HFFc6 (cell line): Measurements from ENCODE around the gene PPP1R10. TPM values are rescaled to one million over a fixed set of nuclear protein-coding genes. Genes with fewer than 3 reads are reported as not detected.
"Not testable (repeated sequence)": the region's sequence is repeated elsewhere in the genome, so short reads cannot be mapped to it uniquely, and the experiment has no call there.

Experiments
- DNase-seq: peaks from one replicate; pipeline ENCODE4 v3.0.0-alpha.2; 2018
- H3K27ac Mint-ChIP-seq: 2 replicates; pipeline ENCODE4 v1.8.0; 2020; ENCODE audit warnings: mild to moderate bottlenecking, mixed read lengths
- H3K27me3 Mint-ChIP-seq: 2 replicates; pipeline ENCODE4 v1.8.0; 2021; ENCODE audit warnings: mild to moderate bottlenecking, moderate library complexity, mixed read lengths; ENCODE audit not compliant: insufficient read depth
- H3K36me3 Mint-ChIP-seq: 2 replicates; pipeline ENCODE4 v1.8.0; 2021; ENCODE audit warnings: low read depth, mixed read lengths
- H3K4me1 Mint-ChIP-seq: 2 replicates; pipeline ENCODE4 v1.8.0; 2020; ENCODE audit warnings: low read depth, mixed read lengths
- H3K4me3 Mint-ChIP-seq: 2 replicates; pipeline ENCODE4 v1.8.0; 2020; ENCODE audit warnings: mild to moderate bottlenecking, moderate library complexity, mixed read lengths
- H3K9me3 Mint-ChIP-seq: 2 replicates; pipeline ENCODE4 v1.8.0; 2020; ENCODE audit warnings: mild to moderate bottlenecking, mixed read lengths
- long read RNA-seq: library from polyadenylated mRNA; unstranded; transcript quantifications from one replicate; pipeline ENCODE4 v2.0.0, GENCODE V29; 2019
- total RNA-seq, 6 experiments: library from RNA; stranded (reverse); fragmentation: NEBNext Ultra II Directional; extraction: Animal tissue kit (Norgen Biotek cat#: 25700); gene quantifications; 2 replicates in 1 of 6; 3 replicates in 5 of 6; pipeline ENCODE4 v1.2.3, GENCODE V29; 2021
- TF ChIP-seq, protein P1 (sequence below): fragments of 200-600 bp; sonication (generic); IDR thresholded peaks from 2 replicates; pipeline ENCODE4 v1.5.0; 2021; ENCODE audit warnings: antibody characterized with exemption, mild to moderate bottlenecking

Gene PPP1R10
- 10 to 100 TPM; 62.4 to 75.4 (median 71.2) TPM for total RNA-seq
- long read RNA-seq, full-length matches to known transcripts, result 3 of 38 reads
- long read RNA-seq, partial matches to known transcripts, result 33 of 38 reads
- long read RNA-seq, other reads (novel, unspliced or antisense), result 2 of 38 reads

- peaks cover 17% of the 10 kb centered on the region for H3K9me3 Mint-ChIP-seq
- H3K36me3 Mint-ChIP-seq, result peaks cover 52% of the 10 kb centered on the region
- peak; percentile 100 for DNase-seq
- peaks cover 32% of the 10 kb centered on the region for H3K27me3 Mint-ChIP-seq
- TF ChIP-seq, protein P1, sequence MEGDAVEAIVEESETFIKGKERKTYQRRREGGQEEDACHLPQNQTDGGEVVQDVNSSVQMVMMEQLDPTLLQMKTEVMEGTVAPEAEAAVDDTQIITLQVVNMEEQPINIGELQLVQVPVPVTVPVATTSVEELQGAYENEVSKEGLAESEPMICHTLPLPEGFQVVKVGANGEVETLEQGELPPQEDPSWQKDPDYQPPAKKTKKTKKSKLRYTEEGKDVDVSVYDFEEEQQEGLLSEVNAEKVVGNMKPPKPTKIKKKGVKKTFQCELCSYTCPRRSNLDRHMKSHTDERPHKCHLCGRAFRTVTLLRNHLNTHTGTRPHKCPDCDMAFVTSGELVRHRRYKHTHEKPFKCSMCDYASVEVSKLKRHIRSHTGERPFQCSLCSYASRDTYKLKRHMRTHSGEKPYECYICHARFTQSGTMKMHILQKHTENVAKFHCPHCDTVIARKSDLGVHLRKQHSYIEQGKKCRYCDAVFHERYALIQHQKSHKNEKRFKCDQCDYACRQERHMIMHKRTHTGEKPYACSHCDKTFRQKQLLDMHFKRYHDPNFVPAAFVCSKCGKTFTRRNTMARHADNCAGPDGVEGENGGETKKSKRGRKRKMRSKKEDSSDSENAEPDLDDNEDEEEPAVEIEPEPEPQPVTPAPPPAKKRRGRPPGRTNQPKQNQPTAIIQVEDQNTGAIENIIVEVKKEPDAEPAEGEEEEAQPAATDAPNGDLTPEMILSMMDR, result no peak
- H3K4me3 Mint-ChIP-seq, result peak within 1 kb of the TSS; percentile 97
- peak within 1 kb of the TSS; percentile 99 for H3K27ac Mint-ChIP-seq
- peaks cover 65% of the 10 kb centered on the region for H3K4me1 Mint-ChIP-seq
These were observed at the start of gene PPP1R10 for GRCh38 chr6:30616811-30617564. TSS of gene PPP1R10 (minus strand) at chr6:30617243. CDS start at chr6:30609944, 7,299 bp downstream.

DNA sequence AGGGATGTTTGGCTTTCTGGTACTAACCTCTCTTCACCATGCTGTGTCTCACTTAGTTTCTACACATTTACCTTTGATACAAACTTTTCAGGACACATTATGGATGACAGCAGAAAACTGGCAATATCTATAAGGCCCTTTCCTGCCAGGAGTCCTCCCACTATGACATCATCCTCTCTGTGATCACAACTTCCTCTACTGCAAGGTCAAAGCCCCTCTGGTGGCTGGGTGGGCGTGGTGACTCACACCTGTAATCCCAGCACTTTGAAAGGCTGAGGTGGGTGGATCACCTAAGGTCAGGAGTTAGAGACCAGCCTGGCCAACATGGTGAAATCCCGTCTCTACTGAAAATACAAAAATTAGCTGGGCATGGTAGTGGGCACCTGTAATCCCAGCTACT, 49.3 kb upstream of the PPP1R10 start:
- not testable (repeated sequence) for DNase-seq, H3K4me1 Mint-ChIP-seq, H3K27me3 Mint-ChIP-seq, H3K9me3 Mint-ChIP-seq, H3K4me3 Mint-ChIP-seq, H3K27ac Mint-ChIP-seq
- peaks cover 40% of the 10 kb centered on the region for H3K36me3 Mint-ChIP-seq

DNA sequence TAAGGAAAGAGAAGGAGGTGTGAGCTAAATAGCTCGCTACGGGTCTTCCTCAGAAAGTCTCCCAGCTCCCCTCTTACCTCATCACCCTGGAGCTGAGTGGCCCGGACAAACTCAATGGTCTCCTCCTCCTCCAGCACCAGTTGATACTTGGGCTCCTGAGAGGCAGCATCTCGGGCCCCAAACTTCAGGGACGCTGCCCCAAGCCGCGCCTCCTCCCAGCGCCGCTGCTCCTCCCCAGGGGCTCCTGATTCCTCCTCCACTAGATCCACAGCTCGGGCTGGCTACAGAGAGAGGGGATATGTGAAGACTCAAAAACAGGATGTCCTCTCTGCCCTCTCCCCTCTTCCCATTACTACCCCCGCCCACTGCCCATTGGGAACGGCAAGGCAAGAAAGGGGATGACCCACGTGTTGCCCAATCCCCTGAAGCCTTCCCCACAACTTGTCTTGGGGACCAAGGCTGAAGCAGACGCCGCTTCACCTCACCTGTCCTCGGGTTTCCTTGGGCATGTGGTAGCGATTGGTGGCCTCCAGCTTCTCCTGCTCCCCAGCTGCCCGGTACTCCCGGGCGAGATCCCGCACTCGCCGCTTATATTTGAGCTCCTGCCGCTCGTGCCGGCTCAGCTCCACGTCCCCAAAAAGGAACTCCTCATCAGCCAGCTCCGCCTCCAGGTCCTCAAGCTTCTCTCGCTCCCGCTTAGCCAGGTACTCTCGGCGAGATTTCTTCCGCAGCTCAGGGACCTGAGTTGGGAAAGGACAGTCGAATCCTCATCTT, 48.1 kb upstream of the PPP1R10 start:
- TF ChIP-seq, protein P1, result no peak
- Mint-ChIP-seq H3K4me3 (no peak overlapping the region), H3K27me3 (no peaks in the 10 kb centered on the region; the same call in 1 of the 2 replicates), H3K27ac (no peak overlapping the region), H3K9me3 (no peaks in the 10 kb centered on the region), H3K36me3 (peaks cover 33% of the 10 kb centered on the region), H3K4me1 (no peaks in the 10 kb centered on the region)
- no peak for DNase-seq

- peak overlapping the region; percentile 47 for H3K27ac Mint-ChIP-seq
- not testable (repeated sequence) for H3K9me3 Mint-ChIP-seq, DNase-seq, H3K4me3 Mint-ChIP-seq, H3K27me3 Mint-ChIP-seq
- peaks cover 24% of the 10 kb centered on the region for H3K4me1 Mint-ChIP-seq
- peaks cover 48% of the 10 kb centered on the region for H3K36me3 Mint-ChIP-seq
These were observed 40.9 kb upstream of the PPP1R10 start for GRCh38 chr6:30657922-30658321.

DNA sequence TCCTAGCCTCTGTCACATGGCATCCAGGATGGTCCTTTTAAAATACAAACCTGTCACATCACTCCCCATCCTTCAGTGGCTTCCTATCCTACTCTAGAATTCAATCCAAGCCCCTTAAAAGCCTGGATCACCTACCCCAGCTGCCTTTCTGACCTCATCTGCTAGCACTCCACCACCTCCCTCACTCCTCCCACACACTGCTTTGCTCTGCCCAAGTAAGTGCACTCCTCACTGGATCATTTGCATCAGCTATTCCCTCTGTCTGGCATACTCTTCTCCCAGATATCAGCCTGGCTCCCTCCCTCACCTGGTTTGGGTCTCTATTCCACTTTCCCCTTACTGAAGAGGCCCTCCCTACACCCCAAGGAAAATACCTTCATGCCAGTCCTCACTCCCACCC, 40.4 kb upstream of the PPP1R10 start:
- H3K4me3 Mint-ChIP-seq, result no peak overlapping the region
- H3K9me3 Mint-ChIP-seq, result no peaks in the 10 kb centered on the region
- H3K27me3 Mint-ChIP-seq, result peaks cover 2% of the 10 kb centered on the region; the same call in 1 of the 2 replicates
- TF ChIP-seq, protein P1, result no peak
- peak overlapping the region; percentile 47 for H3K27ac Mint-ChIP-seq
- peaks cover 47% of the 10 kb centered on the region for H3K36me3 Mint-ChIP-seq
- no peak for DNase-seq
- H3K4me1 Mint-ChIP-seq, result peaks cover 24% of the 10 kb centered on the region

- Mint-ChIP-seq H3K4me3 (no peak overlapping the region), H3K36me3 (peaks cover 44% of the 10 kb centered on the region), H3K27me3 (peaks cover 2% of the 10 kb centered on the region; the same call in 1 of the 2 replicates), H3K27ac (0 out of 2 replicates have a peak overlapping the region, but pooled peaks have one; percentile 35), H3K4me1 (peaks cover 24% of the 10 kb centered on the region), H3K9me3 (no peaks in the 10 kb centered on the region)
- TF ChIP-seq, protein P1, result no peak
- DNase-seq, result no peak
These were observed 39.5 kb upstream of the PPP1R10 start for GRCh38 chr6:30656513-30656912.
